Measurements from ENCODE around the gene SETD3.

Gene SETD3

DNA sequence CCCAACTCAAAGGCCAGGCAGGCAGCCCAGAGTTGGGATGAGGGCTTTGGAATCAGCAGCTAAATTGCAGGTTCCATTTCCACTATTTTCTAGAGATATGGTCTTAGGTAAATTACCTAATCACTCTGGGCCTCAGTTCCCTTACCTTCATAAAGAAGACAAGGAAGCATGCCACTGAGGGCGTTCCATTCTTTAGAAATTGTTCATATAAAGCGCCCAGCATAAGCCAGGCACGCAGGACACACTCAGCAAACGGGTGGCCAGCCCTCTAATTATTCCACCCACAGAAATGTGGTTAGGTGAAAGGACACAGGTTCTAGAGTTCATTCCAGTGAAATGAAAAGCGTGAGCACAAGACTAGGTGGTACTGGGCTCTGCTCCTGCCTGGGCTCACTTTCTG is 120.8 kb downstream of the SETD3 start:
- DNase-seq (ENCODE audit: low read depth in 2 of 2), result no peak
- no peak overlapping the region for H3K4me3 ChIP-seq (replicated peaks in 1 of 2; ENCODE audit: low read depth in 2 of 2, low read length in 2 of 2)
- no peak for TF ChIP-seq CTCF (IDR thresholded peaks at IDR 0.05; ENCODE audit: low read depth, low read length)

DNA sequence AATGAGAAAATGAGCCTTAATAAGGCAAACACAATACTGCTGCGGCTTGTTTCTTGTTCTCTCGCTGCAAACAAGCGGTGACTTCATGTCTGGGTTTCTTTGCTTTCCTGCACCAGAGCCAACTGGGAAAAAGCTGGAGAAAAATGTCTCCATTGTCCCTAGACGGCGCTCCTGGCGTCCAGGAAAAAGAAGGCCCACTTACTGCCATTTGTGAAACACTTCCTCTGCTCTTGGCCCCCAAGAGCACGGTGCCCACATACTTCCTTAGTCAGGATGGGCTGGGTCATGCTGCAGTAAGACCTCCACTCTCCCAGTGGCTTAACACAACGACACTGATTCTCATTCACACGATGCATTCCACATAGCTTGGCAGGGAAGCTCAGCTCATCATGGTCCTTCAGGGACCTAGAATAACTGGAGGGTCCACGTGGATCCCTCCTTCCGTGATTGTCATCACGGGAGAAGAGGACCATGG is 122.7 kb downstream of the SETD3 start:
- DNase-seq (ENCODE audit: low read depth in 2 of 2), result no peak
- TF ChIP-seq CTCF (IDR thresholded peaks at IDR 0.05; ENCODE audit: low read depth, low read length), result no peak

GRCh38 chr14:99357151-99357915 is 123.3 kb downstream of the SETD3 start:
- no peak for TF ChIP-seq CTCF (IDR thresholded peaks at IDR 0.05; ENCODE audit: low read depth, low read length)
- H3K4me3 ChIP-seq (replicated peaks in 1 of 2; ENCODE audit: low read depth in 2 of 2, low read length in 2 of 2), result no peak overlapping the region
- no peak for DNase-seq (ENCODE audit: low read depth in 2 of 2)

More for the DNA sequence above, 122.7 kb downstream of the SETD3 start:
- no peak overlapping the region for H3K4me3 ChIP-seq (replicated peaks in 1 of 2; ENCODE audit: low read depth in 2 of 2, low read length in 2 of 2)

- no peak for DNase-seq (ENCODE audit: low read depth in 2 of 2)
- H3K4me3 ChIP-seq (replicated peaks in 1 of 2; ENCODE audit: low read depth in 2 of 2, low read length in 2 of 2), result no peak overlapping the region
- TF ChIP-seq CTCF (IDR thresholded peaks at IDR 0.05; ENCODE audit: low read depth, low read length), result no peak
These were observed 124.5 kb downstream of the SETD3 start for GRCh38 chr14:99356031-99356608.

DNA sequence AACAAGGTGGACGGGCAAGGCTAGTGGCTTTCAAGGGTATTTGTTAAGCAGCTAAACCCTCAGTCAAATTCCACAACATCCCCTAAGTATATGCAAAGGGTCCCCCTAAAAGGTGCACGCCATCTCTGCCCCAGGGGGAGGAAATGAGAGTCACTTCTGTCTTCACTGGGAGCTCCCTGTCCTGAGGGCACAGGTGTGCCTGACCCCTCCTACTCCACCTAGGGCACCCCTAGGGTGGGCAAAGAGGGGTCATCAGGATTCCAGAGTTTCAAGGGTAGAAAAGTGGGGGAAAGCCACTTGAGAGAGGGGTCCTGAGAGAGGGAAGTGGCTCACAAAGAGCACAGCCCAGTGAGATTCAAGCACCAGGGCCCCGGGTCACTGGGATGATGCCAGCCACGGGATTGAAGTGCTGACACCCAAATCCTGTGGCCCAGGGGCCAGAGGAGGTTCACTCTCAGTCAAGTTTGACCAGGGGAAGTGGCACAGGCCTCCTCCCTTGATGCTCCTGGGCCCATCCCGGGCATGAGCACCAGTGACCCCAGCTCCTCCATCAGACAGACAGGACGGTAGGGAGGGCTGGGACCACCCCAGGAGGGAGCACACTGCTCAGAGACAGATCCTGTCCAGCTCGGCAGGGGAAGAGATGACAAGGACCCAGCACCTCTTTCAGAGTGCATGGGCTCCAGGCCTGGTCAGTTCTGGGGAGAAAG is 126.3 kb downstream of the SETD3 start:
- H3K4me3 ChIP-seq (replicated peaks in 1 of 2; ENCODE audit: low read depth in 2 of 2, low read length in 2 of 2), result no peak overlapping the region
- TF ChIP-seq CTCF (IDR thresholded peaks at IDR 0.05; ENCODE audit: low read depth, low read length), result no peak
- no peak for DNase-seq (ENCODE audit: low read depth in 2 of 2)

GRCh38 chr14:99352688-99353280 is 127.9 kb downstream of the SETD3 start:
- DNase-seq (ENCODE audit: low read depth in 2 of 2), result no peak
- TF ChIP-seq CTCF (IDR thresholded peaks at IDR 0.05; ENCODE audit: low read depth, low read length), result no peak
- no peak overlapping the region for H3K4me3 ChIP-seq (replicated peaks in 1 of 2; ENCODE audit: low read depth in 2 of 2, low read length in 2 of 2)
